B cell (primary cell): ENCODE measurements around the gene SINHCAF. TPM values are rescaled to one million over a fixed set of nuclear protein-coding genes. Genes with fewer than 3 reads are reported as not detected.

Experiments
- ATAC-seq: fragments of 200-7000 bp; cut with Tn5 transposase; one replicate; pipeline ENCODE4 v1.10.0; 2021; ENCODE audit warnings: low read depth, mild to moderate bottlenecking, moderate number of reproducible peaks, moderate library complexity
- CTCF ChIA-PET: fragments of 350-600 bp; sonication (Branson Sonifier 250); formaldehyde crosslinking; loops from one replicate; lab custom pipeline; 2021; ENCODE audit warnings: antibody characterized with exemption, inconsistent platforms; lab: Charles Lee
- POLR2A ChIA-PET: fragments of 350-600 bp; sonication (Branson Sonifier 250); formaldehyde crosslinking; loops from one replicate; lab custom pipeline; 2021; ENCODE audit warnings: antibody characterized with exemption; lab: Charles Lee
- DNase-seq: peaks from one replicate; pipeline ENCODE4 v3.0.0; 2013
- H2AFZ ChIP-seq: 2 replicates; pipeline ENCODE4 v1.6.1; 2012; ENCODE audit warnings: mild to moderate bottlenecking, low read depth, low read length; ENCODE audit not compliant: insufficient read depth, poor library complexity, severe bottlenecking
- H3K27ac ChIP-seq, 2 donors: 1 replicate in 1 of 2; 2 replicates in 1 of 2; pipeline ENCODE4 v1.5.1; 2012 to 2013; ENCODE audit warnings: low read length in 2 of 2, mild to moderate bottlenecking in 2 of 2, moderate library complexity in 1 of 2
- H3K27me3 ChIP-seq, 4 experiments: fragments of 200-600 bp in 1 of 4; sonication (generic) in 1 of 4; replicated peaks in 1 of 4; 1 replicate in 2 of 4; 2 replicates in 2 of 4; pipeline versions ENCODE4 v1.6.1 to v1.7.0; 2013 to 2016; ENCODE audit warnings: low read length in 3 of 4, mild to moderate bottlenecking in 2 of 4, mixed read lengths in 1 of 4, moderate library complexity in 1 of 4; ENCODE audit not compliant: insufficient read depth in 4 of 4, control insufficient read depth in 3 of 4; ENCODE audit errors: control extremely low read depth in 1 of 4
- H3K36me3 ChIP-seq, 2 experiments: replicated peaks in 1 of 2; 1 replicate in 1 of 2; 2 replicates in 1 of 2; pipeline versions ENCODE4 v1.6.1 to v1.7.1; 2013; ENCODE audit warnings: low read length in 1 of 2; ENCODE audit not compliant: insufficient read depth in 2 of 2, control insufficient read depth in 1 of 2; ENCODE audit errors: control extremely low read depth in 1 of 2, extremely low read depth in 1 of 2
- H3K4me1 ChIP-seq, 2 donors: fragments of 200-600 bp in 1 of 2; sonication (generic) in 1 of 2; 1 replicate in 1 of 2; 2 replicates in 1 of 2; pipeline versions ENCODE4 v1.5.1 to v1.6.1; 2013 to 2017; ENCODE audit warnings: low read length in 2 of 2; ENCODE audit not compliant: control insufficient read depth in 2 of 2, insufficient read depth in 2 of 2
- H3K4me2 ChIP-seq: replicated peaks from 2 replicates; pipeline ENCODE3; 2012; ENCODE audit warnings: mild to moderate bottlenecking, low read depth, low read length; ENCODE audit not compliant: poor library complexity, severe bottlenecking
- H3K4me3 ChIP-seq, 5 experiments: fragments of 200-600 bp in 1 of 5; sonication (generic) in 1 of 5; 1 replicate in 3 of 5; 2 replicates in 2 of 5; pipeline versions ENCODE4 v1.5.1 to v1.7.0; 2011 to 2016; ENCODE audit warnings: low read length in 4 of 5, mild to moderate bottlenecking in 4 of 5, low read depth in 2 of 5, control low read depth in 1 of 5, moderate library complexity in 1 of 5; ENCODE audit not compliant: insufficient read depth in 1 of 5; ENCODE audit errors: control extremely low read depth in 1 of 5, extremely low read depth in 1 of 5
- H3K79me2 ChIP-seq: fragments of 200-600 bp; sonication (generic); one replicate; pipeline ENCODE4 v1.6.0; 2016; ENCODE audit warnings: low read length; ENCODE audit not compliant: control insufficient read depth, insufficient read depth
- H3K9ac ChIP-seq: fragments of 200-600 bp; sonication (generic); 2 replicates; pipeline ENCODE4 v1.6.1; 2017; ENCODE audit warnings: mild to moderate bottlenecking, low read length, moderate library complexity
- H3K9me3 ChIP-seq, 3 donors: one replicate each; pipeline versions ENCODE4 v1.6.1 to v1.7.1; 2013; ENCODE audit warnings: low read length in 2 of 3; ENCODE audit not compliant: control insufficient read depth in 2 of 3, insufficient read depth in 1 of 3; ENCODE audit errors: control extremely low read depth in 1 of 3
- H4K20me1 ChIP-seq: 2 replicates; pipeline ENCODE4 v1.6.0; 2012; ENCODE audit warnings: mild to moderate bottlenecking, low read length; ENCODE audit not compliant: insufficient read depth, control insufficient read depth, poor library complexity, severe bottlenecking
- H3K27ac Mint-ChIP-seq: one replicate; pipeline ENCODE4 v1.8.0; 2021; ENCODE audit warnings: mixed read lengths
- H3K27me3 Mint-ChIP-seq: one replicate; pipeline ENCODE4 v1.8.0; 2021; ENCODE audit warnings: mixed read lengths
- H3K4me1 Mint-ChIP-seq: one replicate; pipeline ENCODE4 v1.8.0; 2021; ENCODE audit warnings: mixed read lengths
- H3K4me3 Mint-ChIP-seq: one replicate; pipeline ENCODE4 v1.8.0; 2021; ENCODE audit warnings: mixed read lengths
- H3K9me3 Mint-ChIP-seq: one replicate; pipeline ENCODE4 v1.8.0; 2022; ENCODE audit warnings: mixed read lengths; ENCODE audit not compliant: insufficient read depth
- CTCF ChIP-seq: fragments of 200-600 bp; IDR thresholded peaks from one replicate; pipeline ENCODE4 v1.8.0; 2022; ENCODE audit warnings: antibody characterized with exemption, mild to moderate bottlenecking
- EZH2 ChIP-seq: IDR thresholded peaks from 2 replicates; pipeline ENCODE4 v1.6.1; 2012; ENCODE audit warnings: borderline replicate concordance, low read depth, mild to moderate bottlenecking, moderate library complexity, low read length; ENCODE audit not compliant: insufficient read depth, poor library complexity, severe bottlenecking
- WGBS: methylation state at CpG from one replicate; pipeline ENCODE4 v1.1.5; 2013; ENCODE audit warnings: missing lambda C conversion rate; ENCODE audit not compliant: insufficient coverage; 5-methylcytosine and 5-hydroxymethylcytosine counted together
- intact Hi-C: fragments of 100-400 bp; cut with micrococcal nuclease; formaldehyde crosslinking; loops from one replicate; pipeline ENCODE4 v1.10.0; 2022
- polyA plus RNA-seq: library from polyadenylated mRNA; depleted of rRNA; stranded (reverse); fragments of >200 nt; gene quantifications from 2 replicates; pipeline ENCODE4 v1.2.3, GENCODE V29; 2012
- total RNA-seq, 2 donors: library from RNA; stranded (reverse); fragments of 120-200 nt in 1 of 2; gene quantifications; 1 replicate in 1 of 2; 2 replicates in 1 of 2; pipeline versions ENCODE4 v1.2.3 to v1.2.4, GENCODE V29; 2013 to 2022

Gene SINHCAF
- total and polyA plus RNA-seq, 2 donors (not counting 1 experiment from before 2014, with no cell fraction given) = 43.5 to 129 TPM

DNA sequence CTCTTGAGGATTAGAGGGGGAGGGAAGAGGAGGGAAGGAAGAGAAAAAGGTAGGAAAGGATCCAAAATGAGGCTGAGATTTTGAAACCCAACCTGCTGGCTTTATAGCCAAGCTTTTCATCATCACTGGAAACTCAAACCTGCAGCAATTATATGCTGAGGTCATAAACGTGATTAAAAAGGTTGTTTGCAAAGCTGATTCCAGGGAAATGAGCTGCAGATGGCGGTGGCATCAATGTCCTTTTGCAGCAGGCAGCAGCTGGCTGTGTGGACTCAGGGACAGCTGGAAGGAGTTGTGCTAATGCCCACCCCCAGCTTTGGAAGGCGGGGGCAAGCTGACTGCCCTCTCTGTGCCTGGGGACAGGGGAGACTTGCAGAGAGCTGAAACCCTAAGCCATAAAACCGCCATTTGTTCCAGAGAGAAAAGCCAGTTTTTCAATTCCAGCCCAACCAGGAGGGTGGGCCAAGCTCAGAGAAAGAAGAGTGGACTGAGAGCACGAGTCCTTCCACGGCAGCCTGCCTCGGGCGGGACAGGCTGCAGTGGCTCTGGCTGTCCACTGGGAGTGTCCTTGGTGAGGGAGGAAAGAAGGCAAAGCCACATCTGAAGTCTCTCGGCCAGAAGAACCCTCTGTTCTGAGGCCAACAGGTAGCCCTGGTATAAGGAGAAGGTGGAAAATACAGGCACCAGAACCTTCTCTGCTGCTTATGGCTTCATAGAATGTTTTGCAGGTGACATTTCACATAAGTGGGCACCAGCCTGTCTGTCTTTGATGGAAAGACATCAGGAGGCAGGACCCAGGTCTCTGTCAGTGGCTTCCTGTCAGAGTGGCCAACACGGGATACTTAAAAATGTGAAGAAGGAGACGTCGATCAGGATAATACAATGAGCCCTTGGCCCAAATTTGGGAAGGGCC, 90.7 kb downstream of the SINHCAF start:
- Mint-ChIP-seq H3K27ac (no peak overlapping the region), H3K27me3 (peaks cover 34% of the 10 kb centered on the region), H3K9me3 (peaks cover 2% of the 10 kb centered on the region), H3K4me3 (no peak overlapping the region), H3K4me1 (peaks cover 9% of the 10 kb centered on the region)
- TF ChIP-seq CTCF = no peak
- no peak for TF ChIP-seq EZH2
- peaks cover 0 to 6% (median 1%) of the 10 kb centered on the region in 4 experiments for H3K27me3 ChIP-seq
- H3K4me1 ChIP-seq = no peaks in the 10 kb centered on the region
- H3K27ac ChIP-seq = no peak overlapping the region
- H3K79me2 ChIP-seq = no peaks in the 10 kb centered on the region
- ChIA-PET POLR2A (no interaction called here), CTCF (interaction anchor here (0.7 kb wide), 1 partner anchor 388 kb away, joined by 3 read pairs; no protein-coding TSS in a partner anchor)
- H4K20me1 ChIP-seq = no peaks in the 10 kb centered on the region
- 80% methylated on average over 12 of the region's 12 CpGs for WGBS
- intact Hi-C loops = no loop called here
- no peak overlapping the region for H3K4me2 ChIP-seq
- H2AFZ ChIP-seq = no peak overlapping the region
- no peak overlapping the region for H3K9ac ChIP-seq
- H3K4me3 ChIP-seq = no peak overlapping the region
- DNase-seq (no peak), ATAC-seq (no peak)
- peaks cover 0 to 14% (median 3%) of the 10 kb centered on the region in 3 donors for H3K9me3 ChIP-seq
- H3K36me3 ChIP-seq = no peaks in the 10 kb centered on the region
